Kidney epithelial cell (primary cell): Measurements from ENCODE around the gene FAM43B. TPM values are rescaled to one million over a fixed set of nuclear protein-coding genes. Genes with fewer than 3 reads are reported as not detected.

Experiments used
- DNase-seq: peaks from one replicate; pipeline ENCODE4 v3.0.0-alpha.2; 2010; ENCODE audit warnings: low read depth
- H3K27me3 ChIP-seq: 2 replicates; pipeline ENCODE4 v1.6.0; 2011; ENCODE audit warnings: low read length; ENCODE audit not compliant: control insufficient read depth, insufficient read depth
- H3K36me3 ChIP-seq: 2 replicates; pipeline ENCODE4 v1.5.1; 2011; ENCODE audit warnings: low read length; ENCODE audit not compliant: control insufficient read depth, insufficient read depth
- H3K4me3 ChIP-seq: 2 replicates; pipeline ENCODE4 v1.5.1; 2011; ENCODE audit warnings: low read depth, mild to moderate bottlenecking, control low read depth, low read length
- CTCF ChIP-seq: IDR thresholded peaks from 2 replicates; pipeline ENCODE4 v1.5.1; 2011; ENCODE audit warnings: mild to moderate bottlenecking, moderate library complexity, low read length, control low read depth, inconsistent platforms; ENCODE audit not compliant: insufficient read depth, poor library complexity, severe bottlenecking
- total RNA-seq: library from RNA; depleted of rRNA; stranded (reverse); fragments of >200 nt; gene quantifications from 2 replicates; pipeline ENCODE4 v1.2.3, GENCODE V29; 2015

Gene FAM43B
- total RNA-seq, 1 donor from 2014 or later = 0.13 TPM

- no peak for DNase-seq
- TF ChIP-seq CTCF = no peak
- H3K27me3 ChIP-seq = no peaks in the 10 kb centered on the region
- H3K36me3 ChIP-seq = no peaks in the 10 kb centered on the region
- no peak overlapping the region for H3K4me3 ChIP-seq
These were observed 34.7 kb downstream of the FAM43B start for GRCh38 chr1:20586953-20587660.

- DNase-seq = no peak
- no peak for TF ChIP-seq CTCF
- H3K36me3 ChIP-seq = no peaks in the 10 kb centered on the region
- H3K4me3 ChIP-seq = no peak overlapping the region
- no peaks in the 10 kb centered on the region for H3K27me3 ChIP-seq
These were observed 35.3 kb downstream of the FAM43B start for GRCh38 chr1:20587661-20588053.

GRCh38 chr1:20588634-20589225 is 36.4 kb downstream of the FAM43B start, which contains the start of gene CDA:
Gene CDA, plus strand, starts transcription at chr1:20589097. Its CDS starts 33 bp downstream, at chr1:20589130.
- DNase-seq = no peak

GRCh38 chr1:20589331-20590278 is 37.2 kb downstream of the FAM43B start:
- no peak for DNase-seq
- Histone ChIP-seq H3K27me3 (no peaks in the 10 kb centered on the region), H3K4me3 (peak overlapping the region; percentile 7), H3K36me3 (no peaks in the 10 kb centered on the region)
- TF ChIP-seq CTCF = no peak

More at GRCh38 chr1:20588634-20589225, 36.4 kb downstream of the FAM43B start, which contains the start of gene CDA:
- Histone ChIP-seq H3K36me3 (no peaks in the 10 kb centered on the region), H3K4me3 (peak within 1 kb of the TSS; percentile 7), H3K27me3 (no peaks in the 10 kb centered on the region)
- no peak for TF ChIP-seq CTCF

- no peak for TF ChIP-seq CTCF
- no peak for DNase-seq
- no peaks in the 10 kb centered on the region for H3K36me3 ChIP-seq
- no peak overlapping the region for H3K4me3 ChIP-seq
- no peaks in the 10 kb centered on the region for H3K27me3 ChIP-seq
These were observed 38.0 kb downstream of the FAM43B start for GRCh38 chr1:20590306-20590777.
